Measurements from ENCODE around the gene NUTM2F. TPM values are rescaled to one million over a fixed set of nuclear protein-coding genes. Genes with fewer than 3 reads are reported as not detected.

Gene NUTM2F
- total and polyA plus RNA-seq, 2 of the 13 experiments (the other 11 are each of a cell fraction or from before 2014, with no cell fraction given), result 0.09 TPM; not detected in 1

GRCh38 chr9:94374176-94375056 lies 46.0 kb upstream of the NUTM2F start (continued):
- TF ChIP-seq, protein P1, sequence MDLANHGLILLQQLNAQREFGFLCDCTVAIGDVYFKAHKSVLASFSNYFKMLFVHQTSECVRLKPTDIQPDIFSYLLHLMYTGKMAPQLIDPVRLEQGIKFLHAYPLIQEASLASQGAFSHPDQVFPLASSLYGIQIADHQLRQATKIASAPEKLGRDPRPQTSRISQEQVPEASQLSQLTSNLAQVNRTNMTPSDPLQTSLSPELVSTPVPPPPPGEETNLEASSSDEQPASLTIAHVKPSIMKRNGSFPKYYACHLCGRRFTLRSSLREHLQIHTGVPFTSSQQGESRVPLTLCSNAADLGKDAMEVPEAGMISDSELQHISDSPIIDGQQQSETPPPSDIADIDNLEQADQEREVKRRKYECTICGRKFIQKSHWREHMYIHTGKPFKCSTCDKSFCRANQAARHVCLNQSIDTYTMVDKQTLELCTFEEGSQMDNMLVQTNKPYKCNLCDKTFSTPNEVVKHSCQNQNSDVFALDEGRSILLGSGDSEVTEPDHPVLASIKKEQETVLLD (CRISPR knock-in tag; IDR thresholded peaks at IDR 0.05; ENCODE audit: low read depth), result peak; percentile 66; the same call in 1 of the 2 replicates
- 0 out of 2 replicates have a peak, but pooled peaks have one; percentile 47 for TF ChIP-seq ZBTB26 (CRISPR knock-in tag; IDR thresholded peaks at IDR 0.05; ENCODE audit: borderline replicate concordance)
- peak; percentile 63; the same call in 1 of the 2 replicates for TF ChIP-seq E2F1 (CRISPR knock-in tag; IDR thresholded peaks at IDR 0.05)
- 0 out of 2 replicates have a peak, but pooled peaks have one; percentile 26 for TF ChIP-seq KDM3A (CRISPR knock-in tag; IDR thresholded peaks at IDR 0.05; ENCODE audit: low read depth)
- peak in 1 of 2 experiments; percentile 47; a peak in 1 of 4 replicates for TF ChIP-seq HMGXB4 (CRISPR knock-in tag; IDR thresholded peaks at IDR 0.05; ENCODE audit: borderline replicate concordance in 1 of 2, low read depth in 1 of 2)
- TF ChIP-seq MXI1 (IDR thresholded peaks at IDR 0.05; ENCODE audit: borderline replicate concordance, low read depth, low read length), result peak; percentile 40; the same call in 1 of the 3 replicates
- TF ChIP-seq NR2C2 (CRISPR knock-in tag; IDR thresholded peaks at IDR 0.05; ENCODE audit: borderline replicate concordance), result peak; percentile 60; the same call in 1 of the 2 replicates
- TF ChIP-seq, protein P2, sequence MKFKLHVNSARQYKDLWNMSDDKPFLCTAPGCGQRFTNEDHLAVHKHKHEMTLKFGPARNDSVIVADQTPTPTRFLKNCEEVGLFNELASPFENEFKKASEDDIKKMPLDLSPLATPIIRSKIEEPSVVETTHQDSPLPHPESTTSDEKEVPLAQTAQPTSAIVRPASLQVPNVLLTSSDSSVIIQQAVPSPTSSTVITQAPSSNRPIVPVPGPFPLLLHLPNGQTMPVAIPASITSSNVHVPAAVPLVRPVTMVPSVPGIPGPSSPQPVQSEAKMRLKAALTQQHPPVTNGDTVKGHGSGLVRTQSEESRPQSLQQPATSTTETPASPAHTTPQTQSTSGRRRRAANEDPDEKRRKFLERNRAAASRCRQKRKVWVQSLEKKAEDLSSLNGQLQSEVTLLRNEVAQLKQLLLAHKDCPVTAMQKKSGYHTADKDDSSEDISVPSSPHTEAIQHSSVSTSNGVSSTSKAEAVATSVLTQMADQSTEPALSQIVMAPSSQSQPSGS (CRISPR knock-in tag; IDR thresholded peaks at IDR 0.05), result 0 out of 2 replicates have a peak, but pooled peaks have one; percentile 40
- TF ChIP-seq PATZ1 (CRISPR knock-in tag; IDR thresholded peaks at IDR 0.05), result peak; percentile 48; the same call in 1 of the 2 replicates
- peak; percentile 91 for TF ChIP-seq THAP11 (CRISPR knock-in tag; IDR thresholded peaks at IDR 0.05)
- peak; percentile 22 for TF ChIP-seq YY1 (IDR thresholded peaks at IDR 0.05; ENCODE audit: insufficient read depth, insufficient replicate concordance, low read depth, low read length)
- TF ChIP-seq SAP130 (CRISPR knock-in tag; IDR thresholded peaks at IDR 0.05; ENCODE audit: low read depth), result peak; percentile 85
- peak; percentile 22; the same call in 1 of the 2 replicates for TF ChIP-seq TBX2 (CRISPR knock-in tag; IDR thresholded peaks at IDR 0.05; ENCODE audit: borderline replicate concordance)
- peak; percentile 40; the same call in 1 of the 2 replicates for TF ChIP-seq KMT2A (CRISPR knock-in tag; IDR thresholded peaks at IDR 0.05)

All from HepG2 (cell line).